Activated CD4-positive, alpha-beta T cell treated with anti-CD3 and anti-CD28 coated beads for 1 hour (primary cell): ENCODE results near the gene SLC35B1.
"Not testable (repeated sequence)": the region's sequence is repeated elsewhere in the genome, so short reads cannot be mapped to it uniquely, and the experiment has no call there.

Experiments used
- DNase-seq: peaks from one replicate; pipeline ENCODE4 v3.0.0-alpha.2; 2020

The SLC35B1 gene

DNA sequence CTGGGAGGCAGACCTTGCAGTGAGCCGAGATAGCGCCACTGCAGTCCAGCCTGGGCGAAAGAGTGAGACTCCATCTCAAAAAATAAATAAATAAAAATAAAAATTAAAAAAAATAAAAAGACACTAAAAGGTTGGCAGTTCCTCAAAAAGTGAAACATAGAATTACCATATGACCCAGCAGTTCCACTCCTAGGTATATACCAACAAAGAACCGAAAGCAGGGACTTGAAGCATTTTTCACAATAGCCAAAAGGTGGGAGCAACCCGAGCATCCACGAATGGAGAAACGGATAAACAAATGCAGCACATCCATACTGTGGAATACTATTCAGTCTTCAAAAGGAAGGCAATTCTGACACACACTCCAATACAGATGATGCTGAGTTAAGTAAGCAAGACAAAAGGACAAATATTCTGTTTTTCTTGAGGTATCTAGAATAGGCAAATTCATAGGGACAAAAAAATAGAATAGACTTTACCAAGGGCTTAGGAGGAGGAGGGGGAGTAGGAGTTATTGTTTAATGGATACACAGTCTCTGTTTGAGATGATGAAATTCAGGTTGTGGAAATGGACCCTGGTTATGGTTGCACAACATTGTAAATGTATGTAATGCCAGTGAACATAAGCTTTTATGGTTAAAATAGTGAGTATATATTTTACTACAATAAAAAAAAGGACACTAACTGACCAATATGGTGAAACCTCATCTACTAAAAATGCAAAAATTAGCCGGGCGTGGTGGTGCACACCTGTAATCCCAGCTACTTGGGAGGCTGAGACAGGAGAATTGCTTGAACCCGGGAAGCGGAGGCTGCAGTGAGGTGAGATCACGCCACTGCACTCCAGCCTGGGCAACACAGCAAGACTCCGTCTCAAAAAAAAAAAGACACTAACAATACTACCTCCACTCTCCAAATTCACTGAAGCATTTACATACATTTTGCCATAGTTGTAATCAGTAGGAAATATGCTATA is 27.0 kb upstream of the SLC35B1 start:
- DNase-seq, result no peak

DNA sequence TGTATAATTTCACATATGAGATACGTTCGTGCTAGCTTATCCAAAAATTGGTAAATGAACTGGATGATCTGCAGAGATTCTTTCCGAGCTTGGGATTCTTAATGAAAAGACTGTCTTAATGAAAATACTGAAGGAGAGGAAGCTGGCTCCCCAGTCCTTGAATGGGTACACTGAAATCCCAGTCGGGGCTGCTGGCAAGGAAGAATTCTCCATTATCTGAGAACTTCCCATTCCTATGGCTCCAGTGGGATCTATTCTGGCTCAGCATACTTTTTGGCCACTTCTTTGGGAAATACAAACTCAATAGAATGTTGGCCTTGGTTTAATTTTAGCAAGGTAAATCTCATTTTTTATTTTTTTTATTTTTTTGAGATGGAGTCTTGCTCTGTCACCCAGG is 23.7 kb upstream of the SLC35B1 start:
- no peak for DNase-seq

DNA sequence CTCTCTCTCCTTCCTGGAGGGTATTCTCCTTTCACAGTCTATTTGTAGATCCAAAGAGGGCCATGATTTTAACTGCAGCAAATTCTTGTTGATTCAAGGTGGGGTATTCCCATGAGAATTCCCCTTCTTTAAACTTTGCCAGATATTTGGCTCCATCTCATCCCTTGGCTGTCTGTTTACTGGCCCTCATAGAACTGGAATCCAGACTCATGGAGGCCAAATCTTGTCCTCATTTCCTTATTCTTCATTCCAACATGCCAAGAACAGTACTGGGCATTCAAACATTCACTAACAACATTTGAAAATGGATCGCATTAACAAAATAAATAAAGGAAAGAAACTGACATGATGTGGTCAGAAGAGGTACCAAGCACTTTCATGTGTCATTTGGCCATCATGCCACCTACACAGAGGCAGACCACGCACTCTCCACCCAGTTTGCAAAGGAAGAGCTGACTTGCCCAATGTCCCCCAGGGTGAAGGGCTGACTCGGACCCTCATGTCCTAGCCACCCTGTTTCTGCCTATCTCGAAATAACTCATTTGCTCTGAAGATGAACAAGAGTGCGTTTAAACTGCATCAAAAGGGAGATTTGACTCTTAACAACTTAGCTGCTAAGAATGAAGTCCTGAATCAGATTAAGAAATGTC is 23.1 kb upstream of the SLC35B1 start:
- DNase-seq, result no peak

DNA sequence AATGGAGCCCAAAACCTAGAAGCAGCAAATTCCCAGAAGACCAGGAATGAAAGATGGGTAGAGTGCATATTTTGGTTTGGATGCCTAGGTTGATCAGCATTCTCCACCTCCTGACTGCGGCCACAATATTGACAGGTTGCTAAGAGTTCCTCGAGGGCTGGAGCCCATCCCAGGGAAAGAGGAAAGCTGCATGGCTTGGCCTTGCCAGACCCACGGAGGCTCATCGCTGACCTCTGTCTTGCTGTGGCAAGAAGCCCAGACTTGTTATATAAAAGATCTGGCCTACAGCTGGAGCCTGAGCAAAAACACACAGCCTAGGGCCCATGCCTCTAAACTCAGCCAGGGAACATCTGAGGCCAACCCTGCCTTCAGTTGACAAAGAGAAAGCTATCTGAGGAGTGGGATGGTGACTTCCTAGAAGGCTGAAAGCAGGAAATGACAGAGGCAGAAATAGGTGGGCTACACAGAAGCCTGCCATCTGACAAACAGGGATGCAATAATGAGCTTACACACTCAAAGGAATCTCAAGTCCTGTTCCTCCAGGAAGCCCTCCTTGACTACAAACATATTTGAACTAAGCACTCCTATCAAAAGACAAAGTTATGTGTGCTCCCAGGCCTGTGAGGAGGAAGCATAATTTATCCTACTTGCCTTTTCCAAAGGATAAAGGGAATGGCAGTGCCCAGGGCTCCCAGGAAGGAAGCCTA is 22.5 kb upstream of the SLC35B1 start:
- no peak for DNase-seq

DNA sequence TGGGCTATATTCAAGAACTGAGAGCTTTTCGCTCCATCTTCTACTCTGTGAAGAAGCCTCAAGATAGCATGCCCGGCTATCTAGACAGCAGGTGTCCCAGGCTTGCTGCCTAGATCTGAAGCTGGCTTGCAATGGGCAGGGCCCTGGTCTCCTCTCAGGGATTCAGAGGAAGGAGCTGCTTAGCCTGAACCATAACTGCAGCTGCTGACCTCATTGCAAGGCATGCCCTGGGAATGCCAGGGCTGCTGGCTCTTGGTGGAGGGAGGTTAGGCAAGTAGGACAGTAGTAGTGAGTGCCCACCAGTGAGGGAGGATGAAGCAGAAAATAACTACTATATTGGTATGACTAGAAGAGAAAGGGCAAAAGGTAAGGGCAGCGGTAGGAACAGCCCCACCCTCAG is 21.3 kb upstream of the SLC35B1 start:
- no peak for DNase-seq

DNA sequence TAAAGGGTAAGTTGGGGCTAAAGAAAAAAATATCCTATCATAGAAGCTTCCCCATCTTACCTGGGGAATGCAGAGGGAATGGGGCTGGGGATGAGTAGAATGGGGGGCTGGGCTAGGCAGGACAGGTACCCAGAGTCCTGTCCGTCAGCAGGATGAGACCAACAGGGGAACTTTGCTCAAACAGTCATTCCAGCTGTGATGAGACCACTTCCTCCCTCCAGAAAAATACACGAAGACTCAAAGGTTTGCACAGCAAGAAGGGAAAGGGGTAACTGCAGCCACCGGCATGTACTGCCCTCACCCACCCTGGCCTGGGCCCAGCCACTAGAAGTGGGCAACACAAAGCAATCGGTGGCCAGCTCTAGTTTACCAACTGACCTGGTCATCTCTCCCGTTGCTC is 20.7 kb upstream of the SLC35B1 start:
- no peak for DNase-seq

DNA sequence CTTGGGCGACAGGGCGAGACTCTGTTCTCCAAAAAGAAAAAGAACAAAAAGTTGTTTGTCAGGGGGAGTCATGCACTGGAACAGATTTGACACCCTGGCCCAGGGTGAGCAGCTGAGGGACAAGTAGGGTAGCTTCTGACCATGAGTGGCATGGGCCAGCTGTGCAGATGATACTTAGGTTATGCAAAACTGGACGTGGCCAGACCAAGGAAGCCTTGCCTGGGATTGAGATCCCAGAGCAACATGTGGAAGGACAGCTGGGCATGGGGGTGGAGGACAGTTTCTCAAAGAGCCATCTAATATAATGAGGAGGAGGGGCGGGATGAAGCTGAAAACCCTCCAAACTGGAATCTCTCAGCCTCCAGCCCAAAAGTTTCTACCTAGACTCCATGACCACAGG is 19.6 kb upstream of the SLC35B1 start:
- DNase-seq, result no peak

DNA sequence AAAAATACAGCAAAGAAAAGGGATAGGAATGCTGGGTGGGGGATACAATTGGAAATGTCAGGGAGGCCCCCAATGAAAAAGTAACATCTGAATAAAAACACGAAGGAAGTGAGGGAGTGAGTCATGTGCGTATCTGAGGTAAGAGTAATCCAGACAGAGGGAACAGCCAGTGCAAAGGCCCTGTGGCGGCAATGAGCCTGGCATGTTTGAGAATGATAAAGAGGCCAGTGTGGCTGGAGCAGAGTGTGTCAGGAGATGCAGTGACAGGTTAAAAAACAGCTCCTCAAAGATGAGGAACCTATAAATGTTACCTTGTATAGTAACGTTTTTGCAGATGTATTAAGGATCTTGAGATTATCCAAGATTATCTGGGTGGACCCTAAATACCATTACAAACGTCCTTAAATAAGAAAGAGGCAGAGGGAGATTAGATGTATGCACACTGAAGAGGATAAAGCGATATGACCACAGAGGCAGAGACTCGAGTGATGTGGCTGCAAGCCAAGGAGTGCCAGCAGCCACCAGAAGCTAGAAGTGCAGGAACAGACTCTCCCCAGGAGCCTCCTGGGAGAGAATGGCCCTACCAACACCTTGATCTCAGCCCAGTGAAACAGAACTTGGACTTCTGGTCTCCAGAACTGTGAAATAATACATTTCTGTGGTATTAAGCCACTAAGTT is 17.8 kb upstream of the SLC35B1 start:
- DNase-seq, result no peak

DNA sequence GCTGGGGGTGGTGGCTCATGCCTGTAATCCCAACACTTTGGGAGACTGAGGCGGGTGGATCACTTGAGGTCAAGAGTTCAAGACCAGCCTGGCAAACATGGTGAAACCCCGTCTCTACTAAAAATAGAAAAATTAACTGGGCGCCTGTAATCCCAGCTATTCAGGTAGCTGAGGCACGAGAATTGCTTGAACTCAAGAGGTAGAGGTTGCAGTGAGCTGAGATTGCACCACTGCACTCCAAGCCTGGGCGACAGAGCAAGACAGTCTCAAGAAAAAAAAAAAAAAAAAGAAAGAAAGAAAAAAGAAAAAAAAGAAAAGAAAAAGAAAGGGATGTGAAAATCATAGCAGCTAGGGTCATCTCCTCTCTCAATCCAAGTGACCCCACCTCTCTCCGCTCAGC is 16.8 kb upstream of the SLC35B1 start:
- DNase-seq, result not testable (repeated sequence)

DNA sequence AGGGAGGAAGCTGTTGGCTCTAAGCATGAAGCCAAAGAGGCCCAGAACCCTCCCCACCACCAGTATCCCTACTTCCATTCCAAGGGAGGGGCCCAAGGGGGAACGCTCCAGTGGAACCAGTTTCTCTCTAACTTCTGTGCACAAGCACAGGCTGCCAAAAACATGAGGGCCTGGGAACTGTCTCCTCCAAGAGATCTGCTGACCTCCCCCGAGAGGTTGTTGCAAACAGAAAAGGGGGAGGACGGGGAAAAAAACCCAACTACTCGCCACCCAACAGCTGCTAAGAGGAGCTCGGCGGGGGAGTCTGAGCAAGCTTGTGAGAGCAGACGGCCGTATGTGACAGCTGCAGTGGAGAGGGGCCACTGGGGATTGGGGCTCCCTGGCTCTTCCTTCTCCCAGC is 15.7 kb upstream of the SLC35B1 start:
- no peak for DNase-seq

DNA sequence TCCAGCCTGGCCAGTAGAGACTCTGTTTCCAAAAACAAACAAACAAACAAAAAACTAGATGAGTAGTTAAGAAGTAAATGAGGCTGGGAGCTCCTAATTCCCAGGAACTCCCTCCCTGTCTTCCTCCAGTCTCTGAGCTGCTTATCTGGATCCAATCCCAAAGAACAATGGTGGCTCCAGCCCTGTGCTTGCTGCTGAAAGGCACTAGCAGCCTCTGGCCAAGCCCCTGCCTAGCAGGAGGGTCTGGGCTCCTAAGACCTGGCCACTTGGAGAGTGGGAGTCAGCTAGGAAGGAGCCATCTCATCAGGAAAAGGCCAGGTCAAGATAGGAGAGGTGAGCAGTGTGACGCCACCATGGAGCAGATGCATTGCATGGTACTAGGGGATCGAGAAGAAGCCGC is 14.3 kb upstream of the SLC35B1 start:
- DNase-seq, result no peak

DNA sequence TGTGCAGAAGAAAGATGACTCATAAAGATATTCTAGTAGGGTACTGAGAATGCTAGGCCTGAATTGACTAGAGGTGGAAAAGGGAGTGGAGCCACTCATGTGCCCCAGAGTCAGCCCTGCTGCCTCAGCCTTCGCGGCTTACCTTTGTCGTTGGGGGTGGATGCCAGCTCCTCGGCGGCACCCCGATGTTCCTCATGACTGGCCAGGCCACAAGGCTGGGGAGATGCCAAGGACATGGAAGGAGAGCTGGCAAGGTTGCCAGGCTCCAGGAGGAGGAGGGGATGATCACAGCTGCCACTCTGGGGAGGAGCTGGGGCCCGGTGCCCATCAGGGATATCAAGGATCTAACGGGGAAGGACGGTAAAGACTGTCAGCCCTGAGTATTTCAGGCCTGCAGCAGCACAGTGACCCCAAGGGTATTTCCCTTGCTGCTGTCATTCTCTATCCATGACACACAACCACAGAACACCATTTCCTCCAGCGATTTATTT is 9.7 kb upstream of the SLC35B1 start:
- DNase-seq, result no peak

DNA sequence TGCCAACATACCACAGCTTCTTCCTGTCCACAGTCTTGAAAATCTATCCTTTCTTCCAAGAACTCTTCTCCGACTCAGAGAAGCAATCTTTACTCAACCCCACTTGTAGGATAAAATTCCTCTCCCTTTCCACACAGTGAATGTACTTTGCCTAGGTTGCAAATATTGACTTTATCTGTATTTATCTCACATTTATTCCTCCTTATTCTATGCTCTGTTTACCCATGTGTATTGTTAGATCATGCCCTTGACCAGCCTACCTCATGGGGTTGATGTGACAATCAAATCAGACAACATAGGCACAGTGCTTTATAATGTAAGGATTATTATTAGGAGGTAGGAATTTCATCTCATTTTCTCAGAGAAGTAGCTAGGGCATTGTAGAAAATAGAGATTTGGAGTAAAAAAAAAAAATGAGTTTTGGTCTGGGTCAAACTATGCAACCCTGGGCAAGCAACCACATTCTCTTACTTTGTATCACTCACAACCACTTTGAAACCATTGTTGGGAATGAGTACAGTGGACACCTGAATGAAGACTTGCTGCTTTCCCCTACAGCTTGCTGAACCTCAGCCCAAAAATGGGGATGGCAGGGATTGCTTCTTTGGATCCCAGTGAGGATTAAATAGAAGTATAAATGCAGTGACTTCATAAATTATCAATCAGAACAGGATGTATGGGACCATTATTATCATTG is 9.1 kb upstream of the SLC35B1 start:
- DNase-seq, result no peak

DNA sequence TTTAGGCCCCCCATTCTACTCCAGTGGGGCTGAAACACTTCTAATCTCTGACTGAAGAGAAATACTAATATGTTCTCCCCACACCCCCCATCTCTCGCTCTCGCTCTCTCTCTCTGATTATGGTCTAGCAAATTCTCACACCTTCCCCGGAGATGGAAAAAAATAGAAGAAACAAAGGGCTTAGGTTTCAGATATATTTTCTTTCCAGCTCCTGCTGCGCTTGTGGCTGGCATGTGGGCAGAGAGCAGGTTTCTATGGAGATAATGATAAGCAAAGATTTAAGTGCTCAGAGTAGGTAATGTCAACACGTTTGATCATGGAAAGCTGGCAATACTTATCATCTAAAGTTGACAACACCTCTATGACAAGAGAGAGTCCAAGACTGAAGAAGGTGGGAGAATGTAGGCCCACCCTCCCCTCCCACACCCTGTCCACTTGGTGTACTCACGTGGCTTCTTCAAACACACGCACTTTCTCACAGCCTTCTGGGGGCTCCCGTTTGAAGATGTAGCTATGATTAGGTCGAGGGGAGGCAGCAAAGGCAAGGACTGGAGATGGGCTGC is 8.0 kb upstream of the SLC35B1 start:
- DNase-seq, result no peak

DNA sequence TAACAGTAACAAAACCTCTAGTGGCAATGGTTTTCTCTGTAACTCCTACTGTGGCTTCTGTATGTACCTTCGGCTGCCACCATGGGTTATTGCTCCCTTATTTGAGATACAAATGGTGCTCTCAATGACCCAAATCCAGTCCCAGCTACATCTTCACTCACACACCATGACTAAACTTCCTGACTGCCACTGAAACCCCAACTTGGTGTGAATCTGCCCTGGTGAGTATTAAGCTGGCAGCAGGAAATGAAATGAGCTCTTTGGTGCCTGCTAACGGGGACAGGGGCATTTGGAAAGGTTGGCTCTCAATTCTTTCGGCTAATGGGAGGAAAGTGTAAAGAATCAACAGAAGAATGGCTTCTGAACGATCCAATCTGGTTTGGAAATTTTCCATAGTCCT is 7.5 kb upstream of the SLC35B1 start:
- DNase-seq, result no peak

DNA sequence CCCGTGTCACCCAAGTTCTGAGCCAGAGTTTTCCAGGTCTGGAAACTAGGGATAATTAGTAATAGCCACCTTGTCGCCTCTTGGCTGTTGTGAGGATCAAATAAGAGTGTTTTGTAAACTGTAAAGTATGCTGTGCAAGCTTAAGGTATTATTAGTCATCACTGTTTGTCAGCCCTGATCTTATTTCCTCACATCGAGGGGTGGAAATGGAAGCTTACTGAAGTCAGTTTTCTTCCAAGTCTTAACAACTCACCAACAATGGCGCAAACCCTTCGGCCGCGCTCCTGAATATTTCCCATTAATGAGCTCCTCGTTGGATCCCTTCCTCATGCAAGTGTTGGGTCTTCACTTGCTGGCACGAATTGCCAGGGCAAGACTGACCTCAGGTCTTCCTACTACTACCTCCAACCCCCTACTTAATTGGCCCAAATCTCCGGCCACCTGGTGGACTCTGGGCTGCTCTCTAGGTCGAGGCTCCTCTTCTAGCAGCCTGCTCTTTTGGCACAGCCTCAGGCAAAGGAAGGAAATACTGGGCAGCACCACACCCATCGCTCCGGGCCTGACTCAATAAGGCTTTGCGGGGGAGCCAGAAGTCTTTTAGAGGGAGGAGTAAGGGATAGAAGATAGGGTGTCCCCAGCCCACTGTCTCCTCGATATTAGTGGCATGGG is 885 bp upstream of the SLC35B1 start:
- no peak for DNase-seq

DNA sequence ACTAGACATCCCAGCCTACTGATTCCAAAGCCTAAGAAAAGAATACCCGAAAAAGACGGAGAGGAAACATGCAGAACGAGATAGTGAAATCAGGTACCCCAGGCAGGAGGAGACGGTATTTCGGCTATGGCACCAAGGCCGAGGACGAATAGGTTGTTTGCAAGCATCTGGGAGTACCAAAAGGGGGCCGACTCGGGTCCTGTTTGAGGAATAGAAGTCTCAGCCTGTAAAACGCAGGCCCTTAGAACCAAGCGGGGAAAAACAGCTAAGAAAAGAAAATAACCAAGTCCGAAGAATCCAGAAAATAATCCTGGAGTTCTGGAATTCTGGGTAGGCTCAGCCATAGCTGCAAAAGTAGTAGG is 537 bp downstream of the SLC35B1 start:
- DNase-seq, result no peak

DNA sequence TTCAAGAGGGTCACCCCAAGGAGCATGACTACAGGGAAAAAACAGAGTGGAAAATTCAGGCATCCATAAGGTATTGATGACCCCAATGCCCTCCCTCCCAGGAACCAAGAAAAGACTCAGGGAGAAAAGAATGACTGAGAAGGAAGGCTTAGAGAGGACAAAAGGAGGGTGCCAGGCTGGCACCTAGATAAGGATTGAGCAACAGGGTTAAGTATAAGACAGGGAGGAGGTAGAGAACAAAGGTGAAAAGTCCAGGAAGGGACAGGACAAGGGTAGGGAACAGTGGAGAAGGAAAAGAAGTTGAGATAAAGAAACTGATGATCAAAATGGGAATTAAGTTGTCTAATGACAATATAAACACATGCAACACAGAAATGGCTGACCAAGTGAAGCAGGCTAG is 2.5 kb downstream of the SLC35B1 start:
- no peak for DNase-seq

DNA sequence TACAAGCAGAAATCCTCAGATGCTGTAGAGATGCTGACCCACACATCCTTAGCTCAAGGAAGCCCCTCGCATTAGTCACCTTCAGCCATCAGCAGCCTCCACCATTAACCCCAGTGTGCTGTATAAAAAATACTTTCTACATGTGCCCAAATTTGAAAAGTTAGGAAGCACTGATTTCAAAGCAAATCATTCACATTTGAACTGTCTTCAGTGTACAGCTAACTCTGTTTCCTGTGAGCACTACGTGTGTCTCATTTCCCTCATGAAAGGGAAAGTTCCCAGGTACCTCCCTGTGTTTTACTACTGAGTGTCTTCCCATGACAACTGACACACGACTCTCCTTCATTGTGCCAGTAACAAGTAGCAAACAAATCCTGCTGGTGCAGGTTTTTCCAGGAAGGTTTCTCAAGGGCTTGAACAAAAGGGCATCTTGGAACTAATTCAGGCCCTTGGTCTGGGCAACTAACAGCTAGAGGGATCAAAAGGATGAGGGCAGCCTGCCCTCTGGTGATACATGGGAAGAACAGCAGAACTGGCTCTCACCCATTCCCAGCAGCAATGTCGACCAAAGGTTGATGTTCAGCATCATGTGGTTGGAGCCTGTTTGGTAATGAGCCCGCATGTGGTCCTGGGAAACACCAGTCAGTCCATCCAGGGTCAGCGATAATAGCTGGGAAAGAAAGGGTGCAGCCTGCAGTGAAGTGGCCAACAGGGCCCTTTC is 4.0 kb downstream of the SLC35B1 start:
- DNase-seq, result no peak

DNA sequence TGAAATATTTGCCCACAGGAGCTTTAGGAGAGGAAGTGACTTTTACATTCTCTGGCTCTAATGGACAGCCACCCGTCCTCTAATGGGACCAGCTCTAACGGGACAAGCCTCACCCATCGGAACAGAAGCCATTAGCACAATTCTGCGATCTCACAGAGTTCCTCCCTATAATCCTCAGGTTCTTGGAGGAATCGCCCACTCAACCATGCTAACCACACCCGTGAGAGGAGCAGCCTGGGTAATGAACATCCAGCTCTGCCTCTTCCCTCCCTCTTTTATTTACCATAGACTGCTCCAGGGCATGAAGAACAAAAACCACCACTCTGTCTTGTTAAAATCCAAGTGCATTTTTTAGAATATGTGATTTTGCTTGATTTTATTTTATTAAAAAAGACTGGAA is 6.8 kb downstream of the SLC35B1 start:
- DNase-seq, result no peak
